ENCODE results near the gene CCNI.

GRCh38 chr4:76998251-76998901 lies 77.4 kb downstream of the CCNI start:
- TF ChIP-seq, protein P1, sequence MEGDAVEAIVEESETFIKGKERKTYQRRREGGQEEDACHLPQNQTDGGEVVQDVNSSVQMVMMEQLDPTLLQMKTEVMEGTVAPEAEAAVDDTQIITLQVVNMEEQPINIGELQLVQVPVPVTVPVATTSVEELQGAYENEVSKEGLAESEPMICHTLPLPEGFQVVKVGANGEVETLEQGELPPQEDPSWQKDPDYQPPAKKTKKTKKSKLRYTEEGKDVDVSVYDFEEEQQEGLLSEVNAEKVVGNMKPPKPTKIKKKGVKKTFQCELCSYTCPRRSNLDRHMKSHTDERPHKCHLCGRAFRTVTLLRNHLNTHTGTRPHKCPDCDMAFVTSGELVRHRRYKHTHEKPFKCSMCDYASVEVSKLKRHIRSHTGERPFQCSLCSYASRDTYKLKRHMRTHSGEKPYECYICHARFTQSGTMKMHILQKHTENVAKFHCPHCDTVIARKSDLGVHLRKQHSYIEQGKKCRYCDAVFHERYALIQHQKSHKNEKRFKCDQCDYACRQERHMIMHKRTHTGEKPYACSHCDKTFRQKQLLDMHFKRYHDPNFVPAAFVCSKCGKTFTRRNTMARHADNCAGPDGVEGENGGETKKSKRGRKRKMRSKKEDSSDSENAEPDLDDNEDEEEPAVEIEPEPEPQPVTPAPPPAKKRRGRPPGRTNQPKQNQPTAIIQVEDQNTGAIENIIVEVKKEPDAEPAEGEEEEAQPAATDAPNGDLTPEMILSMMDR (IDR thresholded peaks at IDR 0.05) = no peak
- no peak for TF ChIP-seq USF2 (CRISPR knock-in tag; IDR thresholded peaks at IDR 0.05)
- TF ChIP-seq, protein P2, sequence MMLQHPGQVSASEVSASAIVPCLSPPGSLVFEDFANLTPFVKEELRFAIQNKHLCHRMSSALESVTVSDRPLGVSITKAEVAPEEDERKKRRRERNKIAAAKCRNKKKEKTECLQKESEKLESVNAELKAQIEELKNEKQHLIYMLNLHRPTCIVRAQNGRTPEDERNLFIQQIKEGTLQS (CRISPR knock-in tag; conservative IDR thresholded peaks at IDR 0.05) = no peak
- TF ChIP-seq RELA (CRISPR knock-in tag; IDR thresholded peaks at IDR 0.05; ENCODE audit: borderline replicate concordance) = no peak
- TF ChIP-seq IRF2 (CRISPR knock-in tag; IDR thresholded peaks at IDR 0.05; ENCODE audit: borderline replicate concordance, low read depth) = no peak
- no peak for TF ChIP-seq MAX (CRISPR knock-in tag; IDR thresholded peaks at IDR 0.05)
- TF ChIP-seq, protein P3, sequence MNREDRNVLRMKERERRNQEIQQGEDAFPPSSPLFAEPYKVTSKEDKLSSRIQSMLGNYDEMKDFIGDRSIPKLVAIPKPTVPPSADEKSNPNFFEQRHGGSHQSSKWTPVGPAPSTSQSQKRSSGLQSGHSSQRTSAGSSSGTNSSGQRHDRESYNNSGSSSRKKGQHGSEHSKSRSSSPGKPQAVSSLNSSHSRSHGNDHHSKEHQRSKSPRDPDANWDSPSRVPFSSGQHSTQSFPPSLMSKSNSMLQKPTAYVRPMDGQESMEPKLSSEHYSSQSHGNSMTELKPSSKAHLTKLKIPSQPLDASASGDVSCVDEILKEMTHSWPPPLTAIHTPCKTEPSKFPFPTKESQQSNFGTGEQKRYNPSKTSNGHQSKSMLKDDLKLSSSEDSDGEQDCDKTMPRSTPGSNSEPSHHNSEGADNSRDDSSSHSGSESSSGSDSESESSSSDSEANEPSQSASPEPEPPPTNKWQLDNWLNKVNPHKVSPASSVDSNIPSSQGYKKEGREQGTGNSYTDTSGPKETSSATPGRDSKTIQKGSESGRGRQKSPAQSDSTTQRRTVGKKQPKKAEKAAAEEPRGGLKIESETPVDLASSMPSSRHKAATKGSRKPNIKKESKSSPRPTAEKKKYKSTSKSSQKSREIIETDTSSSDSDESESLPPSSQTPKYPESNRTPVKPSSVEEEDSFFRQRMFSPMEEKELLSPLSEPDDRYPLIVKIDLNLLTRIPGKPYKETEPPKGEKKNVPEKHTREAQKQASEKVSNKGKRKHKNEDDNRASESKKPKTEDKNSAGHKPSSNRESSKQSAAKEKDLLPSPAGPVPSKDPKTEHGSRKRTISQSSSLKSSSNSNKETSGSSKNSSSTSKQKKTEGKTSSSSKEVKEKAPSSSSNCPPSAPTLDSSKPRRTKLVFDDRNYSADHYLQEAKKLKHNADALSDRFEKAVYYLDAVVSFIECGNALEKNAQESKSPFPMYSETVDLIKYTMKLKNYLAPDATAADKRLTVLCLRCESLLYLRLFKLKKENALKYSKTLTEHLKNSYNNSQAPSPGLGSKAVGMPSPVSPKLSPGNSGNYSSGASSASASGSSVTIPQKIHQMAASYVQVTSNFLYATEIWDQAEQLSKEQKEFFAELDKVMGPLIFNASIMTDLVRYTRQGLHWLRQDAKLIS (CRISPR knock-in tag; IDR thresholded peaks at IDR 0.05; ENCODE audit: borderline replicate concordance) = no peak
- no peak for TF ChIP-seq ZNF138 (CRISPR knock-in tag; conservative IDR thresholded peaks at IDR 0.05)
- TF ChIP-seq, protein P4, sequence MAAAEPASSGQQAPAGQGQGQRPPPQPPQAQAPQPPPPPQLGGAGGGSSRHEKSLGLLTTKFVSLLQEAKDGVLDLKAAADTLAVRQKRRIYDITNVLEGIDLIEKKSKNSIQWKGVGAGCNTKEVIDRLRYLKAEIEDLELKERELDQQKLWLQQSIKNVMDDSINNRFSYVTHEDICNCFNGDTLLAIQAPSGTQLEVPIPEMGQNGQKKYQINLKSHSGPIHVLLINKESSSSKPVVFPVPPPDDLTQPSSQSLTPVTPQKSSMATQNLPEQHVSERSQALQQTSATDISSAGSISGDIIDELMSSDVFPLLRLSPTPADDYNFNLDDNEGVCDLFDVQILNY (CRISPR knock-in tag; IDR thresholded peaks at IDR 0.05) = no peak
- TF ChIP-seq ZNF281 (CRISPR knock-in tag; IDR thresholded peaks at IDR 0.05) = no peak
- TF ChIP-seq ZNF232 (CRISPR knock-in tag; IDR thresholded peaks at IDR 0.05) = no peak
